Activated B cell treated with CpG ODN at 0.5 μM for 24 hours (primary cell): ENCODE measurements around the gene MAP1B. TPM values are rescaled to one million over a fixed set of nuclear protein-coding genes. Genes with fewer than 3 reads are reported as not detected.
"Not testable (repeated sequence)": the region's sequence is repeated elsewhere in the genome, so short reads cannot be mapped to it uniquely, and the experiment has no call there.

Experiments used
- ATAC-seq: fragments of 200-7000 bp; cut with Tn5 transposase; one replicate; pipeline ENCODE4 v1.10.0; 2021; ENCODE audit warnings: low read depth, mild to moderate bottlenecking, moderate library complexity
- CTCF ChIA-PET: fragments of 350-600 bp; sonication (Branson Sonifier 250); formaldehyde crosslinking; loops from one replicate; lab custom pipeline; 2021; ENCODE audit warnings: antibody characterized with exemption; lab: Charles Lee
- POLR2A ChIA-PET: fragments of 350-600 bp; sonication (Branson Sonifier 250); formaldehyde crosslinking; loops from one replicate; lab custom pipeline; 2021; ENCODE audit warnings: antibody characterized with exemption; lab: Charles Lee
- DNase-seq: peaks from one replicate; pipeline ENCODE4 v3.0.0; 2022
- H3K27ac Mint-ChIP-seq: one replicate; pipeline ENCODE4 v1.8.0; 2020; ENCODE audit warnings: mixed read lengths
- H3K27me3 Mint-ChIP-seq: one replicate; pipeline ENCODE4 v1.8.0; 2021; ENCODE audit warnings: mixed read lengths
- H3K36me3 Mint-ChIP-seq: one replicate; pipeline ENCODE4 v1.8.0; 2021; ENCODE audit warnings: low read depth, mixed read lengths
- H3K4me1 Mint-ChIP-seq: one replicate; pipeline ENCODE4 v1.8.0; 2021; ENCODE audit warnings: mixed read lengths
- H3K4me3 Mint-ChIP-seq: one replicate; pipeline ENCODE4 v1.8.0; 2020; ENCODE audit warnings: mild to moderate bottlenecking, mixed read lengths
- H3K9me3 Mint-ChIP-seq: one replicate; pipeline ENCODE4 v1.8.0; 2020; ENCODE audit warnings: mixed read lengths
- intact Hi-C: fragments of 100-400 bp; cut with micrococcal nuclease; formaldehyde crosslinking; loops from one replicate; pipeline ENCODE4 v1.15.1; 2024
- total RNA-seq: library from RNA; stranded (reverse); gene quantifications from 2 replicates; pipeline ENCODE4 v1.2.3, GENCODE V29; 2022
- TF ChIP-seq, protein P1 (sequence below): fragments of 200-600 bp; IDR thresholded peaks from one replicate; pipeline ENCODE4 v1.8.0; 2022; ENCODE audit warnings: antibody characterized with exemption, mild to moderate bottlenecking

MAP1B gene
- total RNA-seq, 1 donor from 2014 or later, result 0.09 TPM

DNA sequence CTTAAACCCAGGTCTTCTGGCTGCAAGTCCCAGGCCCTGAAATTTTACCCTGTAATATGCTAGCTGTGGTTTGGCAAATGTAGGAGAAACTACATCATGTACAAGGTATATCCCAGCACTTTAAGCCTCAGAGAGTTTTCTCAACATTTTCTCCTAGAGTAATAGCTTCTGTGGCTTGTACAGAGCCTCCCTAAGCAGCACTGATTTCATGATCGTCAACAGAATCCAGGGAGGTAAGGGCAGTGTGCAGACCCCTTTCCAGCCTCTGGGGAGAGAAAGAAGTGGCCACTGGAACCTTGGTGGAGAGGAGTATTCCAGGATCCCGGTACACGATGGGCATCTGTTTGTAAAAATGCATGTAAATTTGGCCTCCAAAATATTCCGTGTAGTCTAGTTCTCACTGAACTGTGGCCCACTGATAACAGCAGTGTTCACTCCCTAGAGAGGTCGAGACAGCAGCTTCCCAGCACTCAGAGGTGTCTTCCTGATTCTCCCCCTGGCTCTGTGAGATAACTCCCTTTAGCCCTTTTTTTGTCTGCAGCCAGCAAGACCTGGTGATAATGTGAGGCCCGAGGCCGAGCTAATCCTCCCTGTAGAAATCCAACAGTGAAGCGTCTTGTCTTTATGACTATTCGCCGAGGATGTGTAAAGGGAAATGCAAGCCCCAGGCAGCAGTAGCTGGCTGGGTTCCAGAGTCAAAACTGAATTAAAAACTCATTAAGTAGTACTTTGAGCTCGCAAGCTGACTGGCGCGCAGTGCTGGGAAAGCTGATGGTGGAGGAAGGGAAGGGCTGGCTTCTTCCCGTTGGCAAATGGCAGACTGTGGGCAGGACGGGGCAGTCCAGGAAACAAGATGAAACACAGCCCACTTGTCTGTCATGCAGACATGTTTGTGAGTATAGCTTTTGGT lies 59.0 kb downstream of the MAP1B start:
- H3K4me3 Mint-ChIP-seq, result no peak overlapping the region
- CTCF ChIA-PET, result no interaction called here
- H3K27me3 Mint-ChIP-seq, result peaks cover 35% of the 10 kb centered on the region
- no peak for ATAC-seq
- no peak for DNase-seq
- intact Hi-C loops, result no loop called here
- no peaks in the 10 kb centered on the region for H3K4me1 Mint-ChIP-seq
- no peak overlapping the region for H3K27ac Mint-ChIP-seq
- TF ChIP-seq, protein P1, sequence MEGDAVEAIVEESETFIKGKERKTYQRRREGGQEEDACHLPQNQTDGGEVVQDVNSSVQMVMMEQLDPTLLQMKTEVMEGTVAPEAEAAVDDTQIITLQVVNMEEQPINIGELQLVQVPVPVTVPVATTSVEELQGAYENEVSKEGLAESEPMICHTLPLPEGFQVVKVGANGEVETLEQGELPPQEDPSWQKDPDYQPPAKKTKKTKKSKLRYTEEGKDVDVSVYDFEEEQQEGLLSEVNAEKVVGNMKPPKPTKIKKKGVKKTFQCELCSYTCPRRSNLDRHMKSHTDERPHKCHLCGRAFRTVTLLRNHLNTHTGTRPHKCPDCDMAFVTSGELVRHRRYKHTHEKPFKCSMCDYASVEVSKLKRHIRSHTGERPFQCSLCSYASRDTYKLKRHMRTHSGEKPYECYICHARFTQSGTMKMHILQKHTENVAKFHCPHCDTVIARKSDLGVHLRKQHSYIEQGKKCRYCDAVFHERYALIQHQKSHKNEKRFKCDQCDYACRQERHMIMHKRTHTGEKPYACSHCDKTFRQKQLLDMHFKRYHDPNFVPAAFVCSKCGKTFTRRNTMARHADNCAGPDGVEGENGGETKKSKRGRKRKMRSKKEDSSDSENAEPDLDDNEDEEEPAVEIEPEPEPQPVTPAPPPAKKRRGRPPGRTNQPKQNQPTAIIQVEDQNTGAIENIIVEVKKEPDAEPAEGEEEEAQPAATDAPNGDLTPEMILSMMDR, result no peak
- no peaks in the 10 kb centered on the region for H3K9me3 Mint-ChIP-seq
- H3K36me3 Mint-ChIP-seq, result no peaks in the 10 kb centered on the region
- POLR2A ChIA-PET, result no interaction called here

DNA sequence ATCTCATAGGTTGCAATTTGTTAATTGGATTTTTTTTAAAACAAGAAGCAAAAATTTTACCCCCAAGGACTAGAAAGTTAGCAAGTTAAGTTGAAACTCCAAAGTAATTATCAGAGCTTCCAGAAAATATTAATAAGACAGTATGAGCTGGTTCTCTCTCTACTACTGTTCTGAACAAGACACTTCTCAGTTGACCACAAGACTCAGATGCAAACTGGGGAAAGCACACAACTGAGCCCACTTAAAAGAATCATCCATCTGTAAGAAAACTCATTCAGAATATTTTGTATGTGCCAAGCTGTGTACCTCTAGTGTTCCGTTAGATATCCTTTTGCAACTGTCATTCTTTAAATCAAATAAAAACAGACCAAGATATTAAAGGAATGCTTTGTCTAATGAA lies 60.0 kb downstream of the MAP1B start:
- Mint-ChIP-seq H3K36me3 (no peaks in the 10 kb centered on the region), H3K9me3 (no peaks in the 10 kb centered on the region), H3K4me3 (no peak overlapping the region), H3K4me1 (peaks cover 4% of the 10 kb centered on the region), H3K27ac (no peak overlapping the region), H3K27me3 (peaks cover 34% of the 10 kb centered on the region)
- DNase-seq (no peak), ATAC-seq (no peak)
- POLR2A ChIA-PET, result no interaction called here
- TF ChIP-seq, protein P1, result no peak
- intact Hi-C loops, result no loop called here
- CTCF ChIA-PET, result no interaction called here

DNA sequence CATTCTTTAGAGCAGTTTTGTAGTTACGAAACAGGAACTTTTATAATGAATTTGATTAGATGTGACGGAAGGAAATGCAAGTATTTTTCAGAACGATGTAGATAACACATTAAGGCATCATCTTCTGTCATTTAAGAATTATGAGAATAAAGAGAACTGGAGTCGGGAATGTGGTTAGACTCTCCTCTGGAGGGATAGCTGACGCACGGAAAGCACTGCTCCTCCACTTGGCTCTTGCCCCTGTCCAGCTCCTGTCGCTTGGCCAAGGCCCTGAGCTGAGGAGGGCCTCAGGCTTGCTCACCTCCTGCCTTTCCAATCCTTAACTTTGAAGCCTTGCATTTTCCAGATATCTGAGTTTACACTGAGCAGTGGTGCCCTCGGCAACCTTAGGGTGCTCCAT lies 60.5 kb downstream of the MAP1B start:
- CTCF ChIA-PET, result no interaction called here

DNA sequence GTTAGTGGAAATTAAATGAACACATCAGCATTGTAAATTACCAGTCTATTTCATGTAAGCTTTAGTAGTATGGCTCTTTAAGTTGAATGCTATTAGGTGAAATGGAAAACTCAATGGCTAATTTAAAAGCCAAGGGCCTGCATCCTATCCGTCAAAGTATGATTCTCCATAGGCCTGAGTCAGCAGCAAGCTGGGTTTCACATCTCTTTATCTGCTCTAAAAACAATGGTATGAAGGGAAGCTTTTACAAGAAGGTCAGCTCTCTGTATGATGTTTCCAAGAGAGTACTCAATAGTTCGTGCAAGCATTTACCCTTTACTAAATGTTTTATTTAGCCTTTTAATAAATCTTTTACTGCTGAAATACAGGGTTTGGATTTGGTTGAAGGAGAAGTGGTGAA lies 62.8 kb downstream of the MAP1B start:
- Mint-ChIP-seq H3K36me3 (no peaks in the 10 kb centered on the region), H3K27ac (no peak overlapping the region)

More for the DNA sequence above, 60.5 kb downstream of the MAP1B start:
- DNase-seq, result no peak
- peaks cover 4% of the 10 kb centered on the region for H3K4me1 Mint-ChIP-seq
- no peak for ATAC-seq
- H3K27me3 Mint-ChIP-seq, result peaks cover 34% of the 10 kb centered on the region
- intact Hi-C loops, result no loop called here
- no peak overlapping the region for H3K4me3 Mint-ChIP-seq
- H3K27ac Mint-ChIP-seq, result no peak overlapping the region
- POLR2A ChIA-PET, result no interaction called here
- no peaks in the 10 kb centered on the region for H3K9me3 Mint-ChIP-seq
- H3K36me3 Mint-ChIP-seq, result no peaks in the 10 kb centered on the region
- TF ChIP-seq, protein P1, result no peak

DNA sequence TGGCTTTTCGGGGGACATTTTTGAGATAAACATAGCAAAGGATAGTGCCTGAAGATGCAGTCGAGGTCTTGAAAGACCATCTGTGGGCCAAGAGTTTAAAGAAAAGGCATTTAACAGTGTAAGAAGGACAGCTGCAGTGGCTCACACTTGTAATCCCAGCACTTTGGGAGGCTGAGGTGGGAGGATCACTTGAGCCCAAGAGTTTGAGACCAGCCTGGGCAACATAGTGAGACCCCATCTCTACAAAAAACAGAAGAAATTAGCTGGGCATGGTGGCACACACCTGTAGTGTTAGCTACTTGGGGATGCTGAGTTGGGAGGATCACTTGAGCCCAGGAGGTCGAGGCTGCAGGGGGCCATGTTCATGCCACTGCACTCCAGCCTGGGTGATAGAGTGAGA lies 63.9 kb downstream of the MAP1B start:
- DNase-seq, H3K4me3 Mint-ChIP-seq, CTCF ChIA-PET: not testable (repeated sequence)

More for the DNA sequence above, 62.8 kb downstream of the MAP1B start:
- CTCF ChIA-PET, result interaction anchor here (0.9 kb wide), 1 partner anchor 10 kb away, joined by 3 read pairs; no protein-coding TSS in a partner anchor
- intact Hi-C loops, result no loop called here
- POLR2A ChIA-PET, result no interaction called here
- ATAC-seq (no peak), DNase-seq (no peak)
- TF ChIP-seq, protein P1, result no peak
- no peak overlapping the region for H3K4me3 Mint-ChIP-seq
- H3K27me3 Mint-ChIP-seq, result peaks cover 28% of the 10 kb centered on the region
- H3K4me1 Mint-ChIP-seq, result peaks cover 4% of the 10 kb centered on the region
- no peaks in the 10 kb centered on the region for H3K9me3 Mint-ChIP-seq

More for the DNA sequence above, 63.9 kb downstream of the MAP1B start:
- H3K9me3 Mint-ChIP-seq, intact Hi-C loops, H3K36me3 Mint-ChIP-seq, ATAC-seq, POLR2A ChIA-PET, H3K4me1 Mint-ChIP-seq, H3K27ac Mint-ChIP-seq: not testable (repeated sequence)
- peaks cover 24% of the 10 kb centered on the region for H3K27me3 Mint-ChIP-seq
